Right lobe of liver (tissue), 6 donors: ENCODE measurements around the gene GSG1. TPM values are rescaled to one million over a fixed set of nuclear protein-coding genes. Genes with fewer than 3 reads are reported as not detected.
A peak's percentile ranks its signal among the peaks of the same experiment; 100 is the strongest.
"Not testable (repeated sequence)": the region's sequence is repeated elsewhere in the genome, so short reads cannot be mapped to it uniquely, and the experiment has no call there.

Source experiments
- ATAC-seq, 4 donors: fragments of 200-7000 bp; cut with Tn5 transposase; one replicate each; pipeline ENCODE4 v1.9.1; 2020; ENCODE audit warnings: mild to moderate bottlenecking in 4 of 4, moderate library complexity in 4 of 4
- DNase-seq, 3 donors: peaks; one replicate each; pipeline ENCODE4 v3.0.0-alpha.2; 2020
- H3K27ac ChIP-seq, 3 donors: fragments of 200-600 bp; one replicate each; pipeline ENCODE4 v1.8.0; 2022
- H3K27me3 ChIP-seq, 2 donors: fragments of 200-600 bp; one replicate each; pipeline ENCODE4 v1.8.0; 2022
- H3K36me3 ChIP-seq, 4 donors: fragments of 200-600 bp; sonication (generic) in 1 of 4; one replicate each; pipeline versions ENCODE4 v1.5.1 to v1.8.0; 2017 to 2022; ENCODE audit warnings: control low read depth in 1 of 4
- H3K4me1 ChIP-seq, 4 donors: fragments of 200-600 bp; sonication (generic) in 1 of 4; one replicate each; pipeline versions ENCODE4 v1.5.1 to v1.8.0; 2017 to 2022; ENCODE audit warnings: control low read depth in 1 of 4
- H3K4me3 ChIP-seq, 3 donors: fragments of 200-600 bp; one replicate each; pipeline ENCODE4 v1.8.0; 2022
- H3K9me3 ChIP-seq, 4 donors: fragments of 200-600 bp; sonication (generic) in 1 of 4; one replicate each; pipeline versions ENCODE4 v1.5.1 to v1.8.0; 2017 to 2022; ENCODE audit warnings: control low read depth in 1 of 4
- CTCF ChIP-seq, 4 donors: fragments of 200-600 bp in 3 of 4; fragments of 450-650 bp in 1 of 4; IDR thresholded peaks; one replicate each; pipeline versions ENCODE4 v1.5.1 to v1.8.0; 2016 to 2022; ENCODE audit warnings: antibody characterized with exemption in 4 of 4, mild to moderate bottlenecking in 2 of 4
- POLR2A ChIP-seq: fragments of 450-650 bp; IDR thresholded peaks from one replicate; pipeline ENCODE4 v1.6.1; 2017; ENCODE audit warnings: antibody characterized with exemption, mild to moderate bottlenecking
- WGBS: methylation state at CpG from one replicate; pipeline ENCODE4 v1.1.6; 2018; ENCODE audit warnings: low coverage, low lambda C conversion rate; ENCODE audit not compliant: insufficient coverage; ENCODE audit errors: missing lambda C conversion rate; 5-methylcytosine and 5-hydroxymethylcytosine counted together
- intact Hi-C, 2 donors: fragments of 100-400 bp; cut with DNase I; formaldehyde crosslinking; loops; one replicate each; pipeline versions ENCODE4 v1.11.2 to v1.14.1; 2022
- total RNA-seq, 6 experiments: library from RNA; depleted of rRNA in 2 of 6; stranded (reverse); fragments of >200 nt in 2 of 6; fragmentation: NEBNext Ultra II Directional in 3 of 6; extraction: Animal tissue kit (Norgen Biotek cat#: 25700) in 3 of 6; gene quantifications; one replicate each; pipeline versions ENCODE4 v1.1.0 to v1.2.4, GENCODE V29; 2016 to 2023
- donor health status: DM: no; HTN: yes; CAD: no.
- donor health status: DM: no; HTN: no; CAD: no.
- donor health status: DM: no; HTN: no; CAD: no.
- donor health status: DM: no; HTN: yes; CAD: no.
- donor health status: DM: no; HTN: yes; CAD: no.

Gene GSG1
- total RNA-seq, 6 experiments from 2014 or later: not detected

- ATAC-seq (no peak), DNase-seq (no peak)
- Histone ChIP-seq H3K27me3 (no peaks in the 10 kb centered on the region), H3K36me3 (no peaks in the 10 kb centered on the region), H3K4me3 (no peak overlapping the region), H3K27ac (no peak overlapping the region), H3K4me1 (peaks cover 0 to 17% (median 5%) of the 10 kb centered on the region in 4 donors), H3K9me3 (no peaks in the 10 kb centered on the region)
- intact Hi-C loops: no loop called here
- 84% methylated on average over 4 of the region's 4 CpGs for WGBS
- TF ChIP-seq CTCF (IDR thresholded peaks at IDR 0.05) (no peak), POLR2A (no peak)
These were observed 64.8 kb downstream of the GSG1 start for GRCh38 chr12:13038491-13039161.

GRCh38 chr12:13036881-13037280 lies 66.6 kb downstream of the GSG1 start:
- no peak for ATAC-seq
- no peaks in the 10 kb centered on the region for H3K9me3 ChIP-seq
- no peak for TF ChIP-seq POLR2A
- no peak for TF ChIP-seq CTCF (IDR thresholded peaks at IDR 0.05)
- DNase-seq: no peak
- no peak overlapping the region for H3K27ac ChIP-seq
- H3K4me3 ChIP-seq: no peak overlapping the region
- H3K27me3 ChIP-seq: no peaks in the 10 kb centered on the region
- peaks cover 0 to 17% (median 5%) of the 10 kb centered on the region in 4 donors for H3K4me1 ChIP-seq
- intact Hi-C loops: no loop called here
- H3K36me3 ChIP-seq: no peaks in the 10 kb centered on the region
- WGBS: 80% methylated on average over 2 of the region's 3 CpGs

GRCh38 chr12:13035335-13035734 lies 68.1 kb downstream of the GSG1 start:
- H3K36me3 ChIP-seq, H3K27ac ChIP-seq, intact Hi-C loops, H3K27me3 ChIP-seq, H3K4me3 ChIP-seq, H3K9me3 ChIP-seq: not testable (repeated sequence)
- H3K4me1 ChIP-seq: peaks cover 0 to 17% (median 5%) of the 10 kb centered on the region in 4 donors
- ATAC-seq (peak; percentile 84 to 92 (median 92)), DNase-seq (peak; percentile 32 to 76 (median 68))
- WGBS: 36% methylated on average over 5 of the region's 5 CpGs

Other genes with a start within 250 kb of the GSG1 start
- gene GPRC5A, start 212.1 kb downstream of the GSG1 start, total RNA-seq: under 1 TPM; 0.35 to 0.80 (median 0.44) TPM
- gene GPRC5D, start 151.5 kb downstream of the GSG1 start, total RNA-seq: not detected
- 100 to 1,000 TPM in 1 of 6 experiments, 10 to 100 TPM in 5; 45.8 to 100 (median 68.9) TPM for gene HEBP1, start 103.4 kb downstream of the GSG1 start, total RNA-seq
- 1 to 10 TPM; 2.9 to 4.8 (median 3.2) TPM for gene FAM234B, start 59.3 kb downstream of the GSG1 start, total RNA-seq
- gene EMP1, start 93.1 kb upstream of the GSG1 start, total RNA-seq: 10 to 100 TPM in 4 of 6 experiments, 1 to 10 TPM in 2; 3.1 to 25.0 (median 14.5) TPM